RWPE2 (cell line): ENCODE data around the gene CYB5R4.

Experiments
- ATAC-seq: fragments of 200-7000 bp; cut with Tn5 transposase; 3 replicates; pipeline ENCODE4 v1.9.1; 2021; ENCODE audit warnings: low read depth
- DNase-seq: peaks from one replicate; pipeline ENCODE4 v3.0.0-alpha.2; 2020; ENCODE audit warnings: low spot score
- H3K27ac ChIP-seq: fragments of 450-650 bp; 2 replicates; pipeline ENCODE4 v1.5.1; 2017; ENCODE audit warnings: mild to moderate bottlenecking; ENCODE audit not compliant: poor library complexity, severe bottlenecking
- H3K27me3 ChIP-seq: fragments of 250-450 bp; sonication (Bioruptor Pico); 2 replicates; pipeline ENCODE4 v1.5.1; 2021; ENCODE audit warnings: mild to moderate bottlenecking, moderate library complexity; ENCODE audit not compliant: insufficient read depth, poor library complexity, severe bottlenecking
- H3K36me3 ChIP-seq: fragments of 250-450 bp; sonication (Bioruptor Pico); 2 replicates; pipeline ENCODE4 v1.5.1; 2020; ENCODE audit warnings: low read depth, mild to moderate bottlenecking, moderate library complexity
- H3K4me1 ChIP-seq: fragments of 250-450 bp; sonication (Bioruptor Pico); 2 replicates; pipeline ENCODE4 v1.5.1; 2021; ENCODE audit warnings: mild to moderate bottlenecking, moderate library complexity; ENCODE audit not compliant: insufficient read depth, poor library complexity, severe bottlenecking
- H3K4me3 ChIP-seq: fragments of 250-450 bp; sonication (Bioruptor Pico); 2 replicates; pipeline ENCODE4 v1.5.1; 2021; ENCODE audit warnings: mild to moderate bottlenecking, moderate library complexity; ENCODE audit not compliant: severe bottlenecking
- H3K9me3 ChIP-seq: fragments of 250-450 bp; sonication (Bioruptor Pico); 2 replicates; pipeline ENCODE4 v1.5.1; 2021; ENCODE audit warnings: mild to moderate bottlenecking, moderate library complexity; ENCODE audit not compliant: severe bottlenecking
- CTCF ChIP-seq: fragments of 450-650 bp; IDR thresholded peaks from one replicate; pipeline ENCODE4 v1.5.1; 2017; ENCODE audit warnings: mild to moderate bottlenecking, moderate library complexity; ENCODE audit not compliant: poor library complexity, severe bottlenecking

Gene CYB5R4

GRCh38 chr6:84003654-84004053 lies 144.2 kb downstream of the CYB5R4 start:
- Histone ChIP-seq H3K27ac (no peak overlapping the region), H3K9me3 (no peaks in the 10 kb centered on the region), H3K36me3 (no peaks in the 10 kb centered on the region), H3K4me1 (no peaks in the 10 kb centered on the region), H3K4me3 (no peak overlapping the region), H3K27me3 (no peaks in the 10 kb centered on the region)
- TF ChIP-seq CTCF: no peak
- ATAC-seq (no peak), DNase-seq (no peak)

GRCh38 chr6:84007871-84008270 lies 148.4 kb downstream of the CYB5R4 start:
- no peaks in the 10 kb centered on the region for H3K4me1 ChIP-seq
- TF ChIP-seq CTCF: no peak
- no peaks in the 10 kb centered on the region for H3K36me3 ChIP-seq
- DNase-seq: no peak
- H3K4me3 ChIP-seq: no peak overlapping the region
- no peaks in the 10 kb centered on the region for H3K27me3 ChIP-seq
- H3K27ac ChIP-seq: no peak overlapping the region
- no peaks in the 10 kb centered on the region for H3K9me3 ChIP-seq
- no peak for ATAC-seq

- Histone ChIP-seq H3K9me3 (no peaks in the 10 kb centered on the region), H3K4me1 (no peaks in the 10 kb centered on the region), H3K4me3 (no peak overlapping the region), H3K27ac (no peak overlapping the region), H3K36me3 (no peaks in the 10 kb centered on the region), H3K27me3 (no peaks in the 10 kb centered on the region)
- no peak for TF ChIP-seq CTCF
- ATAC-seq (no peak), DNase-seq (no peak)
Observed at GRCh38 chr6:84013354-84013753, 153.9 kb downstream of the CYB5R4 start.

GRCh38 chr6:84013931-84014330 lies 154.4 kb downstream of the CYB5R4 start:
- no peak overlapping the region for H3K27ac ChIP-seq
- TF ChIP-seq CTCF: no peak

GRCh38 chr6:84016029-84016428 lies 156.5 kb downstream of the CYB5R4 start:
- TF ChIP-seq CTCF: no peak
- H3K4me1 ChIP-seq: no peaks in the 10 kb centered on the region
- no peak overlapping the region for H3K27ac ChIP-seq
- H3K9me3 ChIP-seq: no peaks in the 10 kb centered on the region
- no peaks in the 10 kb centered on the region for H3K27me3 ChIP-seq
- DNase-seq: no peak
- H3K4me3 ChIP-seq: no peak overlapping the region
- ATAC-seq: no peak
- H3K36me3 ChIP-seq: no peaks in the 10 kb centered on the region

More at GRCh38 chr6:84013931-84014330, 154.4 kb downstream of the CYB5R4 start:
- Histone ChIP-seq H3K27me3 (no peaks in the 10 kb centered on the region), H3K4me1 (no peaks in the 10 kb centered on the region), H3K36me3 (no peaks in the 10 kb centered on the region), H3K4me3 (no peak overlapping the region), H3K9me3 (no peaks in the 10 kb centered on the region)
- DNase-seq (no peak), ATAC-seq (no peak)
